GM19455 (cell line): ENCODE data around the gene KLF1.
"Not testable (repeated sequence)": the region's sequence is repeated elsewhere in the genome, so short reads cannot be mapped to it uniquely, and the experiment has no call there.

Source experiments
- ATAC-seq: cut with Tn5 transposase; IDR thresholded peaks from one replicate; pipeline ENCODE4 v1.9.1; 2021; ENCODE audit not compliant: unreplicated experiment

KLF1 gene

DNA sequence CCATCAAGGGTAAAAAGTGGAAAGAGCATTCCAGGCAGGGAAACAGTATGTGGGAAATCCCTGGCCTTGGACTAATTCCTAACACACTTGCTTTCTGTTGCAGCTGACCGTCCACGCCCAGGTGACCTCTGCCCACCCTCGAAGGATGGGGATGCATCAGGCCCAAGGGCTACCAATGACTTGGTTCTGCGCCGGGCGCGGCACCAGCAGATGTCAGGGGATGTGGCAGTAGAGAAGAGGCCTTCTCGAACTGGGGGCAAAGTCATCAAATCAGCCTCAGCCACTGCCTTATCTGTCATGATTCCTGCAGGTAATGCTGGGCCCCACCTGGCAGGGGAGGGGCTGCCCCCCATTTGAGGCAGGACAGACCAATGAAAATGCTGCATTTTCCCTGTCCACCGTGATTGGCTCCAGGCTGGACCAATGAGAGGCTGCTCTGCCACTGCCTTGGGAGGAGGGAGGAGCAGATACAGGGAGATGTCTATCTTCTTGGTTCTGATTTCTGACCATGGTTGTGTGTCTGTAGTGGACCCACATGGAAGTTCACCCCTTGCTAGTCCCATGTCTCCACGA is 18.4 kb downstream of the KLF1 start:
- no peak for ATAC-seq

- ATAC-seq = no peak
Measured at GRCh38 chr19:12867120-12868099, 19.6 kb downstream of the KLF1 start.

DNA sequence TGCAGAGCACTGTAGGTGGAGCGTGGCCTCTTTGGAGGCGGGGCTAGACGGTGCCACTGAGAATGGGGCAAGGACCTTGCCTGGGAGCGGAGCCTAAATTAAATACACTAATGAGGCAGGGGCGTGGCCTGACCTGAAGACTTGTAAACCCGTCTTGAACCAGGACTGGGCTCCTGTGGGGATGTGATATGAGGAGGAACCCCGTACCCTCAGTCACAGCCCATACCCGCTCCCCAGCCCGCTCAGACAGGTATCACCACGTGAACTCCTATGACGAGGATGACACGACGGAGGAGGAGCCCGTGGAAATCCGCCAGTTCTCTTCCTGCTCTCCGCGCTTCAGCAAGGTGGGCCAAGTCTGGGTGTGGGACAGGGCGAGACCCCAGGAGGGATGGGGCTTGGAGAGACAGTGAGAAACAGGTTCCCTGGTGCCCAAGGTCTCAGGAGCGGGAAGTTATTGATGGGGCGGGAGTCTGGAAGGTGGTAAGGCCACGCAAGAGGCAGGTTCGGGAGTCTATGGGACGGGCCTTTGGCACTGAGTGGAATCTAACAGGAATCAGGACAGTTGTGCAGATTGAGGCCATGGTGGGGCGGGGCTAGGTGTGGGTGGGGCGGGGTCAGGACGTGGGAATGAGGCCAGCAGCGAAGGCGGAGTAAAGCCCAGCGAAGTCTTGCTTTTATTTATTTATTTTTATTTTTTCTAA is 20.4 kb downstream of the KLF1 start:
- no peak for ATAC-seq

DNA sequence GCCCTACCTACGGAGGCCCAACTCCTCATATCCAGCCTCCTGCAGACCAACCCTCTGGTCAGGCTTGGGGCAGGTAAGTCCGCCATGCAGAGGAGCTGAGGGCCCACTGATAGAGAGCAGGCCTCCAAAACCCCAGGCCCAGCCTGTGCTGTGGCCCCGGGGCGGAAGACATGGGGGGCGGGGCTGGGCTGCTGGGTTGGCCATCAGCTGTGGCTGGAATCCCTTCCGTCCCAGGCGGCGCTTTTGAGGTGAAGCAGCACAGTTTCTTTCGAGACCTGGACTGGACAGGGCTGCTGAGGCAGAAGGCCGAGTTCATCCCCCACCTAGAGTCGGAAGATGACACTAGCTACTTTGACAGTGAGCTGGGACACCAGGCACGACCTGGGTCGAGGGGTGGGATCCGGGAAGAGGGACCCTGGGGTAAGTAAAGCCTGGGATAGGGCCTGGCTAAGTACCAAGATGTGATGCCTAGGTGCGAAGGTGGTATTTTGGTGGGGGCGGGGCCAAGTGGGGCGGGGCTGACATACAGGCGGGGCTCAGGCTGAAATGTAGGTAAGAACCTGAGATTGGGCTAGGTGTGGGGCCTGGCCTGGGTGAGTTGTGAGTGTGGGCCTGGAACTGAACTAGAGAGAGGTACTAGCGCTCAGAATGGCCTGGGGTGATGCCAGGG is 21.1 kb downstream of the KLF1 start:
- ATAC-seq = no peak

DNA sequence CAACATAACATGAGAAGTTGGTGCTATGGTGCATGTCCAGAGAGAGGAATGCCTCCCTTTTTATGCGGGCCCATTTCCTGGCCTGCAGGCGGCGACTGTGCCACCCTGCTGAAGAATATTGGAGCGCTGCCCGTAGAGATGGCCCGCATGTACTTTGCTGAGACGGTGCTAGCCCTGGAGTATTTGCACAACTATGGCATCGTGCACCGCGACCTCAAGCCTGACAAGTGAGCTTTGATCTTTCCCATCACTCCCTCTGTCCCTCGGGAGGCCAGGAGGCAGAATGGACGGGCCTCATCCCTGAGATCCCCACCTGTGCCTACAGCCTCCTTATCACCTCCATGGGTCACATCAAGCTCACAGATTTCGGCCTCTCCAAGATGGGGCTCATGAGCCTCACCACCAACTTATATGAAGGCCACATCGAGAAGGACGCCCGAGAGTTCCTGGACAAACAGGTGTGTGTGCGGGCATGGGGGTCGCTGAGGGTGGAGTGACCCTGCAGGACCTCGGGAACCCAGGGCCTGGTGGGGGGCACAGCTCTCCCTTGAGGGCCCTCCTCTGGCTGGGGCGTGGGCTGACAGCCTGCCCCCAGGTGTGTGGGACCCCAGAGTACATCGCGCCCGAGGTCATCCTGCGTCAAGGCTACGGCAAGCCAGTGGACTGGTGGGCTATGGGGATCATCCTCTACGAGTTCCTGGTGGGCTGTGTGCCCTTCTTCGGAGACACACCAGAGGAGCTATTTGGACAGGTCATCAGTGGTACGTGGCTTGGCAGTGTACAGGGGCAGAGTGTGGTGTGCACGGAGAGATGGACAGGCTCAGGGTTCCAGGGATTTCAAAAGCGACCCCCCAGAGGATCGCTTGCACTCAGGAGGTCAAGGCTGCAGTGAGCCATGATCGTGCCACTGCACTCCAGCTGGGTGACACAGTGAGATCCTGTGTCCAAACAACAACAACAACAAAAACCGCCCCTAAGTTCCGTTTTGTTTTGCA is 22.0 kb downstream of the KLF1 start:
- ATAC-seq = no peak

- no peak for ATAC-seq
Measured at GRCh38 chr19:12864143-12864542, 22.9 kb downstream of the KLF1 start.

DNA sequence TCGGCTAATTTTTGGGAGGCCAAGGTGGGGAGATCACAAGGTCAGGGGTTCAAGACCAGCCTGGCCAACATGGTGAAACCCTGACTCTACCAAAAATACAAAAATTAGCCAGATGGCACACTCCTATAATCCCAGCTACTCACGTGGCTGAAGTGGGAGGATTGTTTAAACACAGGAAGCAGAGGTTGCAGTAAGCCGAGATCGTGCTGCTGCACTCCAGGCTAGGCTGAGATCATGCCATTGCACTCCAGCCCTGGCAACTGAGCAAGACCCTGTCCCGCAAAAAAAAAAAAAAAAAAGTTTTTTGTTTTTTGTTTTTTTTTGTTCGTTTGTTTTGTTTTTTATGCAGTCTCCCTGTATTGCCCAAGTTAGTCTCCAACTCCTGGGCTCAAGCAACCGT is 27.5 kb downstream of the KLF1 start:
- ATAC-seq = no peak

DNA sequence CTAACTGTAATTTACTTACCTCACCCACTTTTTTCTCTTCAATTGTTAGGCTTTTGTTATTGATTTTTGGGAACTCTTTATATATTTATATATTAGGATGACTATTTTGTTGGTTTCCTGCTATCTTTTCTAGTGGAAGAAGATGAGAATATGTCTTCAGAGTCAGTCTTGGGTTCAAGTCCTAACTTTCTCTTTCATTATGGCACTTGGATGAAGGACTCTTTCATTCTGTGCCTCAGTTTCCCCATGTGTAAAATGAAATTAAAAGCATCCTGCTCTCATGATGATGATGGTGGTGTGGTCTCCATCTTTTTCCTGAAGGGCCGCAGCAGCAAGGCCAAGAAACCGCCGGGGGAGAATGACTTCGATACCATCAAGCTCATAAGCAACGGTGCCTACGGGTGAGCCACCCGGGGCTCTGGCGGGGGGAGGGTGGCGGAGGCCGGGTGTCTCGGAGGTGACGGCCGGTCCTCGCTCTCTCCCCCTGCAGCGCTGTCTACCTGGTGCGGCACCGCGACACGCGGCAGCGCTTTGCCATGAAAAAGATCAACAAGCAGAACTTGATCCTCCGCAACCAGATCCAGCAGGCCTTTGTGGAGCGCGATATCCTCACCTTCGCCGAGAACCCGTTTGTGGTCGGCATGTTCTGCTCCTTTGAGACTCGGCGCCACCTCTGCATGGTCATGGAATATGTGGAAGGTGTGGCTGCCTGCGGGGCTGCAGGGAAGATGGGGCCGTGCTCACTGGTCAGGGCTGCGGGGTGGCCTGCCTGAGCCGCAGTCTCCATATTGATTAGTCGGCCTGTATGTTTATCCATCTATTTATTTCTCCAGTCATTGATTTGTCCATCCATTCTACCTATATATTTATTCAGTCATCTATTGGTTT is 28.7 kb downstream of the KLF1 start:
- no peak for ATAC-seq

DNA sequence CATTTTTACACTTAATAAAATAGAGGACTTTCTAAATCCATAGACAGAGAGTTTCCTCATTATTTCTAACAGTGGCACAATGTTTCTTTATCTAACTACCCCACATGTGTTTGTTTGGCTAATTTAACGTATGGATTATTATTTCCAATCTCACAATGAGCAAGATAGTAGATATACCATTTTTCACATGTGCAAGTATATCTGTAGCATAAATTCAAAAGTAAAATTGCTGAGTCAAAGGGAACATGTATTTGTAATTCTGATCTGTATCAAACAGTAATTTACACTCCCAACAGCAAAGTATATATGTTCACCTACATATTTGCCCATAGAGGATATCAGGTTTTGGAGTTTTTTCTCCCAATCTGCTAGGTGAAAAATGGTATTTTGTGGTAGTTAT is 30.3 kb downstream of the KLF1 start:
- no peak for ATAC-seq

GRCh38 chr19:12847159-12848139 is 39.6 kb downstream of the KLF1 start:
- ATAC-seq = peak; percentile 64

DNA sequence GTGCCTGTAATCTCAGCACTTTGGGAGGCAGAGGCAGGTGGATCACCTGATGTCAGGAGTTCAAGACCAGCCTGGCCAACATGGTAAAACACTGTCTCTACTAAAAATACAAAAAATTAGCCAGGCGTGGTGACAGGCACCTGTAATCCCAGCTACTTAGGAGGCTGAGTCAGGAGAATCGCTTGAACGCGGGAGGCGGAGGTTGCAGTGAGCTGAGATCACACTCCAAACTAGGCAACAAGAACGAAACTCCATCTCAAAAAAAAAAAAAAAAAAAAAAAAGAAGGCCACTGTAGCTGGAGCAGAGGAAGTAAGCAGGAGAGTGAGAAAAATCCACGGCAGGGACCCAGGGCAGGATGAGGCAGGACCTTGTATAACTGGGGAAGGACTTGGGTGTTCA is 40.4 kb downstream of the KLF1 start:
- ATAC-seq = not testable (repeated sequence)

GRCh38 chr19:12843999-12844732 is 42.8 kb downstream of the KLF1 start:
- no peak for ATAC-seq

DNA sequence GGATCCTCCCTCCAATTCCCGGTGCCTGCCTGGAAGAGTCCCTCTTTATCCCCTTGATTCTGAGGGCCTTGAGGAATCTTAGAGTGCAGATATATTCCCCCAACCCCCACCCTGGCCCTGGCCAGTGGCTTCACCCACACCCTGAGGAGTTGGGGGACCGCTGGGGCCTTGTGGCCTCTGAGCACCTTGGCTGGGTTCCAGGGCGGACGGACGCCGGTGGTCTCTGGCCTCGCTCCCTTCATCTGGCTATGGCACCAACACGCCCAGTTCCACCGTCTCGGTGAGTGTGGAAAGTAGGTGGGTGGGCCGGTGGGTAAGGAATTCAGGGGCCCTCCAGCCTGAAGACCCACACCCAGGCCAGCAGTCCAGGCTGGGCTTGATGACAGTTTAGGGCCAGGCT is 43.7 kb downstream of the KLF1 start:
- ATAC-seq = no peak

DNA sequence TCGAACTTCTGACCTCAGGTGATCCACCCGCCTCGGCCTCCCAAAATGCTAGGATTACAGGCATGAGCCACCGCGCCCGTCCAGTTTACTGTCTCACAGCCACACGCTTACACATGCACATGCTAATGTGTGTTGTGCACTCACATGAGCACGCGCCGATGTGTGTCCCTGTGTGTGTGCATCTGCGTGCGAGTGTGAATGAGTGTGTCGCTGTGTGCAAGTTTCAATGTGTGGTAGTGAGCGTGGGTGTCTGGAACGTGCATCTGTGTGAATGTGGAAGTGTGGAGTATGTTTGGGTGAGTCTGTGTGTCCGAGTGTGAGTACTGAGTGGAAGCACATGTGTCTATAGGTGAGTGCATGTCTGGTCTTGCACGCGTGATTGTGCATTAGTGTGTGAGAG is 44.5 kb downstream of the KLF1 start:
- no peak for ATAC-seq

GRCh38 chr19:12841094-12841493 is 45.9 kb downstream of the KLF1 start:
- no peak for ATAC-seq

DNA sequence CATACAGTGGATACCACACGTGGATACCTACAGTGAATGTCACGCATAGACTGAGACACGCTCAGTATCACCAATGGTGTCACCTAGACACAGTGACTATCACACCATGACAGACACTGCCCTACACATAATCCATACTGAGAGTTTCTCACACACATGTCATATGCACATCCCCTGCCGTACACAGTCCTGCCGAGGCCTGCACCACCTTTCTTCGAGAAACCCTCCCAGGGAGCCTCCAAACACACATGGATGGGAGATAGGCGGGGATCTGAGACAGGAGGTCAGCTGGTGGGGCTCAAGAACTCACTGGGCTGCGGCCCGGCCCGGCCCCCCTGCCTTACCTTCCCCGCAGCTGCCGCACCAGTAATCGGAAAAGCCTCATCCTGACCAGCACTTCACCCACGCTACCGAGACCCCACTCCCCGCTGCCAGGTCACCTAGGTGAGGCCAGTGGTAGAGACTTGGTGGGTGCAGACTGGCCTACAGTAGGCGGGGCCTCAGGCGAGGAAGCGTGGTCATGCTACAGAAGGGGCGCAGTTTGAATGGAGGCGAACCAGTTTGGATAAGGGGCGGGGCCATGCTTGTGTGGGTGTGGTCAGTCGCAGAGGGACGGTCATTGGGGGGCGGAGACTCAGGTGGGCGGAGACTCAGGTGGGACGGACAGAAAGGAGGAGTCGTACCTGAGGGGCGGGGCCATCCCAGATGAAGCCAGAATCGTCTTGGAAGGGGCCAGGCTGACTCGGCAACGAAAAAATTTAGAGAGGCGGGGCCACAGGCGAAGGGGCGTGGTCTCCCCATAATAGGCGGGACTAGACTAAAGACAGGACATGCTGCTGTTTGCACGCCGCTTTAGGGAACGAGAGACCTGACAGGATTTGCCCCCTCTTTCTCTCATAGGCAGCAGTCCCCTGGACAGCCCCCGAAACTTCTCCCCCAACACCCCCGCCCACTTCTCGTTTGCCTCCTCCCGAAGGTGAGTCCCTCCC is 46.6 kb downstream of the KLF1 start:
- no peak for ATAC-seq
